ENCODE results near the gene ZNRF4.
A peak's percentile ranks its signal among the peaks of the same experiment; 100 is the strongest.

The ZNRF4 gene

DNA sequence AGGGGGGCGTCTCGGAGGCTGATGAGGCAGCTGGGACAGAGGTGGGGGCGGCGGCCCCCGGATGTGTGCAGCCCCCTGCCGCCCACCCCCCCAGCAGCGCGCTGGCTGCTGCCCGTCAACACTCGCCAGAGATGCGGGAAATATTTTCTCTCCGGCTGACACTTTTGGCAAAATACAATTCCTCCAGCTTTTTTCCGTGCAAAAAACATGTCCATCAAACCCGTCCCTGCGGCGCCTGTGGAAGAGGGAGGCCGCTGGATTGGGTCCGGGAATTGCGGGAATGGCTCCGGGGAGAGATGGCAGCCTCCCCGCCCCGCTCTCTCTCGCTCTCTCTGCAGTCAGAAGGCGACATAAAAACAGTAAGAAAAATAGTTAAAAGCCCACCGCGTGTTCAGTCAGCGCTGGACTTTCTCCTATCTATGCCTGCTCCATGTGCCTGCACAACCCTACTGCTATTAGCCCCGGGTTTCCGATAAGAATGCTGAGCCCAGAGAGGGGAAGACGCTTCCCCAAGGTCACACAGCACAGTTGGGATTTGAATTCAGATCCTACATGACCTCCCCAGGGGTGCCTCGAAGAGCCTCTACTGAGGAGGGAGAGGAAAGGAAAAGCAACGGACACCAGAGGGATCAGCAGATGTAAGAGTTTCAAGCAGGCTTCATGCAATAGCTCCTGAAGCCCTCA, 23.2 kb downstream of the ZNRF4 start:
- TF ChIP-seq, protein P1, sequence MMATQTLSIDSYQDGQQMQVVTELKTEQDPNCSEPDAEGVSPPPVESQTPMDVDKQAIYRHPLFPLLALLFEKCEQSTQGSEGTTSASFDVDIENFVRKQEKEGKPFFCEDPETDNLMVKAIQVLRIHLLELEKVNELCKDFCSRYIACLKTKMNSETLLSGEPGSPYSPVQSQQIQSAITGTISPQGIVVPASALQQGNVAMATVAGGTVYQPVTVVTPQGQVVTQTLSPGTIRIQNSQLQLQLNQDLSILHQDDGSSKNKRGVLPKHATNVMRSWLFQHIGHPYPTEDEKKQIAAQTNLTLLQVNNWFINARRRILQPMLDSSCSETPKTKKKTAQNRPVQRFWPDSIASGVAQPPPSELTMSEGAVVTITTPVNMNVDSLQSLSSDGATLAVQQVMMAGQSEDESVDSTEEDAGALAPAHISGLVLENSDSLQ (IDR thresholded peaks at IDR 0.05): no peak
- TF ChIP-seq L3MBTL2 (conservative IDR thresholded peaks at IDR 0.05): no peak
- no peak for TF ChIP-seq CTBP1 (IDR thresholded peaks at IDR 0.05; ENCODE audit: borderline replicate concordance)
- no peak for TF ChIP-seq ARNT (IDR thresholded peaks at IDR 0.05)
- no peak for TF ChIP-seq NFRKB (IDR thresholded peaks at IDR 0.05)
- TF ChIP-seq SUZ12 (IDR thresholded peaks at IDR 0.05): no peak
- no peak for TF ChIP-seq ZNF384 (IDR thresholded peaks at IDR 0.05)
- no peak for TF ChIP-seq HDGF (IDR thresholded peaks at IDR 0.05; ENCODE audit: borderline replicate concordance)
- no peak for TF ChIP-seq SP1 (IDR thresholded peaks at IDR 0.05)
- no peak for TF ChIP-seq FOXK2 (IDR thresholded peaks at IDR 0.05)
- TF ChIP-seq ELF4 (IDR thresholded peaks at IDR 0.05): no peak
- ChIA-PET CTCF (no interaction called here), POLR2A (interaction anchor here (0.6 kb wide), 1 partner anchor 42 kb away, joined by 3 read pairs; no protein-coding TSS in a partner anchor)
- no peak for DNase-seq (ENCODE audit: extremely low spot score)

DNA sequence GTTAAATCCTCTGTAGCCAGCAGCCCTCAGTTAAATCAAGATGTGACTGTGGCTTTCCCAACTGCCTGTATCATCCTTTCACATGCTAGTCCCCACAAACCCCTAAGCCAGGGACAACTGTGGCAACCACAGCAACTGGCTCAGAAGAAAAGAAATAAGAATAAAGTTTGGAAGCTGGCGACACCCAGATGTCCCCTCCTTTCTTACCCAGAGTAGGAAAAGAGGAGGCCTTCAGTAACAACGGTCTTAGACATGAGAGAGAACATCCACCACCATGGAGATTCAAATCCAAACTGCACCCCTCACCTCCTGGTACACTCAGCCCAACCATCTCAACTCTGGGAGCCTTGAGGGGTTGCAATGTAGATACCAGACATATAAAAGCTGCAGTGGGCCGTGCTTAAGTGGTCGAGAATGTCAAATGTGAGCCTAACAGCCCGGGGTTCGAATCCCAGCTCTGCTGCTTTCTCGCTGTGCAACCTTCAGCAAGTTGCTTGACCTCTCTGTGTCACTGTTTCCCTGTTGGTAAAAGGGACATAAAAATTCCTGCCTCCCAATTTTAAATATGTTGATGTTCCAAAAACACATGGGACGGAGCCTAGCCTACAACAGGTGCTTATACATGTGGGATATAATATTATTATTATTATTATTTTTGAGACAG, 23.8 kb downstream of the ZNRF4 start:
- POLR2A ChIA-PET: no interaction called here
- no peak for DNase-seq (ENCODE audit: extremely low spot score)
- no peak for TF ChIP-seq ZNF384 (IDR thresholded peaks at IDR 0.05)
- no peak for TF ChIP-seq CTBP1 (IDR thresholded peaks at IDR 0.05; ENCODE audit: borderline replicate concordance)
- no peak for TF ChIP-seq SP1 (IDR thresholded peaks at IDR 0.05)
- no peak for TF ChIP-seq SUZ12 (IDR thresholded peaks at IDR 0.05)
- TF ChIP-seq FOXM1 (IDR thresholded peaks at IDR 0.05; ENCODE audit: borderline replicate concordance): no peak
- no peak for TF ChIP-seq FOXA1 (IDR thresholded peaks at IDR 0.05)
- CTCF ChIA-PET: no interaction called here

DNA sequence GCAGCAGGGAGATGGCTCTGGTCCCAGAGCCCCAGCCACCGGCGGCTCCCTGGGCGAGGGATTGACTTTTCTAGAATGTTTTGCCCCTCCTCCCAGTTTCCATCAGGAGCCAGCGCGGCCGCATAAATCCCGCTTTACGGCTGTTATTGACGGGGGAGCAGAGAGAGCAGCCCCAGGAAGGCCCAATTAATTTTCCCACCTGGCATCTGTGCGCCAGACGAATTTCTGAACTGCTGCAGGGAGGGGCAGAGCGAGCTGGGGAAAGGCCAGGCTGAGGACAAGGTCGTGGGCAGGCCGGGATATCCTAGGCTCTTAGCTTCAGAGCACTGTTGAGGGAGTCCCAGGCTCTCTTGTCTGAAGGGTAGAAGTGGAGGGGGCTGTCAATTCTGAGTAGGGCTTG, 24.7 kb downstream of the ZNRF4 start:
- ChIA-PET CTCF (no interaction called here), POLR2A (no interaction called here)
- DNase-seq (ENCODE audit: extremely low spot score): no peak
- TF ChIP-seq FOXA1 (IDR thresholded peaks at IDR 0.05) (no peak), SP1 (IDR thresholded peaks at IDR 0.05) (no peak), FOXK2 (IDR thresholded peaks at IDR 0.05) (no peak), ARNT (IDR thresholded peaks at IDR 0.05) (no peak), HDGF (IDR thresholded peaks at IDR 0.05; ENCODE audit: borderline replicate concordance) (no peak), SUZ12 (IDR thresholded peaks at IDR 0.05) (no peak), ELF4 (IDR thresholded peaks at IDR 0.05) (no peak), ZNF384 (IDR thresholded peaks at IDR 0.05) (no peak), FOXM1 (IDR thresholded peaks at IDR 0.05; ENCODE audit: borderline replicate concordance) (no peak), NFRKB (IDR thresholded peaks at IDR 0.05) (no peak), CTBP1 (IDR thresholded peaks at IDR 0.05; ENCODE audit: borderline replicate concordance) (no peak)
- TF ChIP-seq, protein P1 (IDR thresholded peaks at IDR 0.05): no peak

DNA sequence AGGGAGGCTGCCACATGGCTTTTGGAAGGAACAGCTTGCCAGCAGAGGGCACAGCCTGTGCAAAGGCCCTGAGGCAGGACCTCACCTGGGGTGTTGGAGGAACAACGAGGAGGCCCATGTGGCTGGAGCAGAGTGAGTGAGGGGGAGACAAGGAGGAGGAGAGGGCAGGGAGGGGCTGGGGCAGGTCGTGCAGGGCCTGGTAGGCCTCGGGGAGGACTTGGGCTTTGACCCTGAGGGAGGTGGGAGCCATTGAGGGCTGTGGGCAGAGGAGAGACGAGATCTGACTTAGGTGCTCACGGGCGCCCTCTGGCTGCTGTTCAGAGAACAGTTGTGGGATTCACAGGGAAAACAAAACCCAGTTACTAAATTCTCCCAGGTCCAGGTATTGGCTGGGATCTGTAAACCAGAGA, 25.2 kb downstream of the ZNRF4 start:
- ChIA-PET CTCF (no interaction called here), POLR2A (no interaction called here)
- DNase-seq (ENCODE audit: extremely low spot score): peak; percentile 69
- no peak for TF ChIP-seq LEF1 (IDR thresholded peaks at IDR 0.05; ENCODE audit: borderline replicate concordance)
- no peak for TF ChIP-seq FOXM1 (IDR thresholded peaks at IDR 0.05; ENCODE audit: borderline replicate concordance)
- no peak for TF ChIP-seq TARDBP (IDR thresholded peaks at IDR 0.05)
- no peak for TF ChIP-seq FOXK2 (IDR thresholded peaks at IDR 0.05)
- TF ChIP-seq FOXA1 (IDR thresholded peaks at IDR 0.05): no peak

DNA sequence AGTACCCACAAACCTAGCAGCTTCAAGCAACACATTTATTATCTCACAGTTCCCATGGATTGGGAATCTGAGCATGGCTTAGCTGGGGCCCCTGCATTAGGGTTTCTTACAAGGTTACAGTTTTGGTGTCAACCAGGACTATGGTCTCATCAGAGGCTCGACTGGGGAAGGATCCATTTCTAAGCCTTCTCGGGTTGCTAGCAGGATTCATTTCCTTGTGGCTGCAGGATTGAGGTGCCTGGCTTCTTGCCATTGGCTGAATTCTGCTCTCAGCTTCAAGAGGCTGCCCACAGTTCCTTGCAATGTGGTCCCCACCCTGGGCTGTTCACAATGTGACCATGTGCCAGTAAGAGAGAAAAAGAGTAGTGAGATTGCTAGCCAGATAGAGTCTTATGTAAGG, 26.7 kb downstream of the ZNRF4 start:
- POLR2A ChIA-PET: no interaction called here

More for the DNA sequence above, 26.7 kb downstream of the ZNRF4 start:
- TF ChIP-seq ZNF384 (IDR thresholded peaks at IDR 0.05) (no peak), SP1 (IDR thresholded peaks at IDR 0.05) (no peak), CTBP1 (IDR thresholded peaks at IDR 0.05; ENCODE audit: borderline replicate concordance) (no peak), ELF4 (IDR thresholded peaks at IDR 0.05) (no peak), FOXA1 (IDR thresholded peaks at IDR 0.05) (no peak), SUZ12 (IDR thresholded peaks at IDR 0.05) (no peak), ARNT (IDR thresholded peaks at IDR 0.05) (no peak), LEF1 (IDR thresholded peaks at IDR 0.05; ENCODE audit: borderline replicate concordance) (no peak), FOXK2 (IDR thresholded peaks at IDR 0.05) (no peak), TARDBP (IDR thresholded peaks at IDR 0.05) (no peak), BHLHE40 (IDR thresholded peaks at IDR 0.05; ENCODE audit: borderline replicate concordance) (no peak), L3MBTL2 (conservative IDR thresholded peaks at IDR 0.05) (no peak)
- TF ChIP-seq, protein P1 (IDR thresholded peaks at IDR 0.05): no peak
- CTCF ChIA-PET: no interaction called here
- DNase-seq (ENCODE audit: extremely low spot score): no peak

Data from HEK293T (cell line).